Ovary (tissue), 3 donors: ENCODE data around the gene CACNA2D3.
A peak's percentile ranks its signal among the peaks of the same experiment; 100 is the strongest.

Source experiments
- EP300 ChIP-seq: sonication (generic); formaldehyde crosslinking; IDR thresholded peaks from one replicate; pipeline ENCODE4 v1.6.1; 2017; ENCODE audit warnings: antibody characterized with exemption
- TF ChIP-seq, protein P1 (sequence below), 3 donors: fragments of 450-650 bp in 2 of 3; fragments of 200-600 bp in 1 of 3; IDR thresholded peaks; one replicate each; pipeline versions ENCODE4 v1.5.1 to v1.8.0; 2016 to 2022; ENCODE audit warnings: antibody characterized with exemption in 3 of 3, mild to moderate bottlenecking in 1 of 3
- donor health status: DM: no; HTN: no; CAD: no.

DNA sequence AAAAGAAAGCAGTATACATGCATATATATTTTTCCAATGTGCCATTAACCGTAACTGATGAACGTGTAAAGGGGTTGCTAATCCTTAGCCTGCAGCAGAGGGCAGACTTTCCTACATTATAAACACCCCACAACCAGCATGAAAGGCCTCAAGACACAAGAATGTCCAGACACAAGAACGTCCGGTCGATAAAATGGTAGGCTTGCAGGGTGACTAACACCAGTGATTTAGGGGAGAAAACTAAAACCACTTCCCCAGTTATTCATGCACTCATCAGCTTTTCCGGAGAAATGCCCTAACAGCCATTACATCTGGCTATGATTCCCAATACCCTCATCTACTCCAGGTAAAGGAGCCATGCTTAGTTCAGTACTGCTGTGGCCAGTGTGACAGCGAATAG is 748.1 kb downstream of the CACNA2D3 start:
- TF ChIP-seq, protein P1, sequence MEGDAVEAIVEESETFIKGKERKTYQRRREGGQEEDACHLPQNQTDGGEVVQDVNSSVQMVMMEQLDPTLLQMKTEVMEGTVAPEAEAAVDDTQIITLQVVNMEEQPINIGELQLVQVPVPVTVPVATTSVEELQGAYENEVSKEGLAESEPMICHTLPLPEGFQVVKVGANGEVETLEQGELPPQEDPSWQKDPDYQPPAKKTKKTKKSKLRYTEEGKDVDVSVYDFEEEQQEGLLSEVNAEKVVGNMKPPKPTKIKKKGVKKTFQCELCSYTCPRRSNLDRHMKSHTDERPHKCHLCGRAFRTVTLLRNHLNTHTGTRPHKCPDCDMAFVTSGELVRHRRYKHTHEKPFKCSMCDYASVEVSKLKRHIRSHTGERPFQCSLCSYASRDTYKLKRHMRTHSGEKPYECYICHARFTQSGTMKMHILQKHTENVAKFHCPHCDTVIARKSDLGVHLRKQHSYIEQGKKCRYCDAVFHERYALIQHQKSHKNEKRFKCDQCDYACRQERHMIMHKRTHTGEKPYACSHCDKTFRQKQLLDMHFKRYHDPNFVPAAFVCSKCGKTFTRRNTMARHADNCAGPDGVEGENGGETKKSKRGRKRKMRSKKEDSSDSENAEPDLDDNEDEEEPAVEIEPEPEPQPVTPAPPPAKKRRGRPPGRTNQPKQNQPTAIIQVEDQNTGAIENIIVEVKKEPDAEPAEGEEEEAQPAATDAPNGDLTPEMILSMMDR (IDR thresholded peaks at IDR 0.05): peak in 2 of 3 donors; percentile 42 to 50
- TF ChIP-seq EP300: no peak
